UCSD-AML1 (cell line): ENCODE measurements around the gene TUNAR.

Experiments
- DNase-seq: peaks from one replicate; lab custom pipeline; 2025; ENCODE audit not compliant: unreplicated experiment; lab: John Stamatoyannopoulos, UW

The TUNAR gene

DNA sequence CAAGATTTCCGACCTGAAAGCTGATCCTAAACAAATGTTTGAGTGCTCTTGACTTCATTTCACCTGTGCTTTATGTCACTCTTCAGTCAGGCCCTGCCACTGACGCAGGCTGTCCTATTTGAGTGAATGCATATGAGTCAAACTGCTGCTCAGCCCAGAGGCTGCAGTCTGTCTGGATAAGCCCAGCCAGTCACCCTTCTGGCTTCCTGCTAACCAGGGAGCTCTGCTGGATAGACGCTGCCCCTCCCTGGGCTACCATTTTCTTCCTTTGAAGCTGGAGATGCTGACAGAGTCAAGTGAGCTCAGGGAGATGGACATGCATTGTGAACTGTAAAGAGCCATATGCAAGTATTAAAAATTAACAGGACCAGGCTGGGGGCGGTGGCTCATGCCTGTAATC lies 5.1 kb upstream of the TUNAR start:
- DNase-seq, result no peak

DNA sequence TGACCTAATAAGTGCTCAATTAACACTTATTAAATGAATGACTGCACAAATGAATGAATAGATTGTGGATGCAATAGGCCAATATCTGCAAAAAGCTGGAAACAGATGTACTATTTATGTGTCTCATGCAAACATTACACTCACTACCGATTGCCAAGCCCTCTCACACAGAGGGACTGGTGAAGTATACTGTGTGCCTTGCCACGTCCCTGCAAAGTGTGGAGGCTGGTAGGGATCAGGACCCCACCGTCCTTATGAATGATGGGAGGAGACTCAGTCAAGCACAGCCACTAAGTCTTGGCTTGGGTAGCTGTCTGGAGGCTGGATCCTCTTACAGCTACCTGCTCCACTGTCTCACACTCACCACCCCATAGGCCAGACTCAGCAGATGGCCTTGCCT lies 3.9 kb upstream of the TUNAR start:
- no peak for DNase-seq

DNA sequence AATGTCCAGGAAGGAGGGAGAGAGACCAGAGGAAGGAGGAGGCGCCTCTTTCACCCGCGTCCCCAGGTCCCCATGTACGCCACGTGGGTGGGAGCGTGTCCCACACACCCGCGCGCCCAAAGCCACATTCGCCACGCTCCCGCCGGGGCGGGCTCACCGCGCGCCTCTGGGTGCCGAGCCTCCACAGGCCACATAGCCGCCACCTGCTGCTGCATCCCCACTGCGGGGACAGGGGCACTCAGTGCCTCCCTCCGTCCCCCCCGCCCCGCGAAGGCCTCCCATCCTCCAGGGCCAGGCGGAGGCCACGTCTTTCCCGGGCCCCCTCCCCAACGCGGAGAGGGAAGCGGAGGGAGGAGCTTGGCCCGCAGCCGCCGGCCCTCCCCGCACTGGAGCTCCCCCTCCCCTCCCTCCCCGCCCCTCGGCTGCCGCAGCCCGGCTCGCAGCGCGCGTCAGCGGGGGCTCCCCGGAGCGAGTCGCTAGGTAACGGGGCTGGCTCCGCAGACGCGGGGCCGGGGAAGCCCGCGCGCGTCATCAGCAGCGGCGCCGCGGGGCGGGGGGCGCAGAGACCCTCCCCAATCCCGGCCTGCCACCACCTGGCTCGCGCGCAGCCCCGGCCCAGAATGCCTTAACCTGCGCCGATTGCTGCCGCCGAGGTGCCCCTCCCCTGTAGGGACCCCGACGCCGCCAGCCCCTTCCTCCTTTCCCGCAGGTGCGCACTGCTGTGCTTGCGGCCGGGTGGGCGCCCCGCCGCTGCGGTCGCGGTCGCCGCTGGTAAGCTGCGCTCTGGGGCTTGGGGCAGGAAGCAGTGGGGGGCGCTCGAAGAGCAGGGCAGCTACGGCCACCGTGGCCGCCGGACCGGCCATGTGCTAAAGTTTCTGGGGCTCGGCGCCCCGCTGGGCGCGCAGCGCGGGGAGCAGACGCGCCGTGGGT lies 536 bp upstream of the TUNAR start:
- DNase-seq, result no peak

GRCh38 chr14:95877633-95878032 lies 1.0 kb downstream of the TUNAR start:
- DNase-seq, result no peak

DNA sequence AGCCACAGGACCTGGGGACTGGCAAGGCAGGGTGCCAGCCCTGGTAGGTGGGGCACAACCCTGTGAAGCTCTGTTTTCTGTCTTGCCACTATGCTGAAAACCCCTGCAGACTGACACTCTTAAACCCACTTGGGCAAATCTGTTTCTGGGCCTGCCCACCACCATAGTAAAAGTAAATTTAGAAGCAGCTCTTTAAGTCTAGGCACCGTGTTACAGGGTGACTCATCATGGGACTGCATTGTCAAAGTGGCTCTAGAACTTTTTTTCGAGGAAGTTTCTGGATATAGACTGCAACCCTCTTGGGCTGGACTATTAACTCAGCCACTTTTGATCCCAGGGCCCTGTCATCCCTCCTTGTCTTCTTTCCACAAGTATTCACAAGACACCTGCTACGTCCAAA lies 7.7 kb downstream of the TUNAR start:
- no peak for DNase-seq

- DNase-seq, result no peak
Observed at GRCh38 chr14:95885278-95885677, 8.6 kb downstream of the TUNAR start.

DNA sequence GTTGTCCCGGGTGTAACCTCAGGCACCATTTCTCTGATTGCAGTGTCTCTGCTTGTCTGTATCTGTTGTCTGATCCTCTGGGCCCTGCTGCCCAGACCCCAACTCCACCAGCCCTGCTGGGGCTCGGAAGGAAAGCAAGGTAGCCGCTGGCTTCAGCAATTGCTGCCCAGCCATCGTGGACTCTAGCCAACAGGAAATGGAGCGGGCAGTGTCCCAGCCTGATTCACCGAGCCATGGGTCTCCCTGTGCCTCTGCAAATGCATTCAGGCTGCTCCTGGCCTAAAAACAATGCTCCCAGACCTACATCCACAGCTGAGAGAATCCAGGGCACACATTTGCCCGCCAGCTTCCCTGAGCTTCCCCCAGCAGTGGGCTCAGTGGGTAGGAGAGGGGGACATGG lies 9.2 kb downstream of the TUNAR start:
- no peak for DNase-seq

DNA sequence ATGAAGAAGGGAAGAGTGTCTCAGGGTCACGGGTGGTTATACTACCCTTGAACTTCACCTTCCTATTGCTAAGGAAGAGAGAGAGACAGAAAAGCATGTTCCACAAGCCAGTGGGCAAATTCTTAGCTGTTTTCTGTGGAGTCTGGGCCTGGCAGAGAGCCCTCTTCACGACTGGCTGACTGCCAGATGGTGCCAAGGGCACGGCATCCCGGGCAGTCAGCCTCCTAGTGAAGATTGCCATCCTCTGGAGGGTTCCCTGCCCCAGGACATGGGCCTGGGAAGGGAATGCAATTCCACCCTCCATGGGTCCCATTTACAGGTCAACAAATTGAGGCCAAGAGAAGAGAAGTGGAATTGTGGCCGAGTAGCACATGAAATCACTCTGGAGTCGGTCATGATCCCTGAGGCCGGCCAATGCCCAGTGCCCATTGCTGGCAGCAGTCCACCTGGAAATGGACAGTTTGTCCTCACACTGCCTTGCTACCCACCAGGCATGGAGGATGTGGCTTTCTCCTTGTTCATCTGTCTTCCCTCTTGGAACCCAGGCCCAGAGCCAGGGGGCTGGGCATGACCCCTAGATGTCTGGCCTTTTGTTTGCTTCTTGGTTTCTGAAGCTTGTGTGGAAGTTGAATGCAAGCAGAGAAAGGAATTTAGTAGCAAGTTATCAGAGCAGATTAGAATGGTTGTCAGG lies 9.9 kb downstream of the TUNAR start:
- DNase-seq, result no peak

GRCh38 chr14:95887351-95887750 lies 10.7 kb downstream of the TUNAR start:
- DNase-seq, result no peak

- no peak for DNase-seq
Observed at GRCh38 chr14:95889236-95889979, 12.8 kb downstream of the TUNAR start.

DNA sequence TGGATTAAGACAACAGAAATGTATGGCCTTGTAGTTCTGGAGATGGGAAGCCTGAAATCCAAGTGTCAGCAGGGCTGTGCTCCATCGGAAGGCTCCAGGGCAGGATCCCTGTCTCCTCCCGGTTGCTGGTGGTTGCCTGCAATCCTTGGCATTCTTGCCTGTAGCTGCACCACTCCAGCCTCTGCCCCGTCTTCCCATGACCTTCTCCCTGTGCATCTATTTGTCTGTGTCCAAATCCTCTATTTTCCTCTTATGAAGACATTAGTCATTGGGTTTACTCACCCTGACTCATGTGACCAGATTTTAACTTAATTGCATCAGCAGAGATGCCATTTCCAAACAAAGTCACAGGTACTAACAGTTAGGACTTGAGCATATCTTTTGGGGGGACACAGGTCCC lies 15.1 kb downstream of the TUNAR start:
- no peak for DNase-seq

GRCh38 chr14:95892142-95892541 lies 15.5 kb downstream of the TUNAR start:
- no peak for DNase-seq

GRCh38 chr14:95895720-95896119 lies 19.1 kb downstream of the TUNAR start:
- no peak for DNase-seq

GRCh38 chr14:95896498-95897135 lies 20.0 kb downstream of the TUNAR start:
- no peak for DNase-seq

DNA sequence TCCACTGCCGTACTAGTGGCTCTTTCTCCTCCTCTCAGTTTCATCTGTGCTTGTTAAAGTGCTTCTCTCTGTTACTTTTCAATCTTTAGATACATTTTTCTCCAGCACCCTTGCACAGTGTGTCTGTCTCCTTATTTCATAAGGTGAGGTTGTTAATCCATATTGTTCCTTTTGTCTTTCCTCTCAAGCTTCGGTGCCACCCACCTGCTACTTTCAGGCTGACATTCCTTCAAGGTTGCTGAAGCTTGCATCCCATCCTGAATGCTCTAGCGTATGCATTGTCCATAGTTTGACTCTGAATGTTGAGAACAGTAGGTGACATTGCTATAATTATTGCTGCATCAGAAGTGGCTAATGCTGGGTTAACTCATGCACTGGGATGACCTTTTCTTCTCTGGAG lies 20.6 kb downstream of the TUNAR start:
- DNase-seq, result no peak

DNA sequence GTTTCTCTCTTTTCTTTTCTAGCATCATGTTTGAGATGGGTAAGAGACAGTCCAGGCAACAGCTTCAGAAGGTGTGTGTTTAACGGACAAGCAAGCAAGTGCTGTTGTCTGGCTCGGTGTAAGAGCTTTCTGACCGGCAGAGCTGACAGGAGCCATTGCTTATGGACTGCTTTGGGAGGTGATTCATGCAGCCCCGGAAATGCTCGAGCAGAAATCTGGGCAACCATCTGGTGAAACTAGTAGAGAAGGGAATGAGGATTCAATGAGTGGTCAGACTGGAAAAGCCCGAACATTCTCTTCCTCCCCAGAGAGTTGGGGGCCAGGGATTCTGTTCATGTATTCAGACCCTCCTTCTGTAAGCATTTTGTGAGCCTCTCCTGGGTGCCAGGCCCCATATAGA lies 24.4 kb downstream of the TUNAR start:
- DNase-seq, result no peak

- no peak for DNase-seq
Observed at GRCh38 chr14:95902273-95902826, 25.7 kb downstream of the TUNAR start.

- no peak for DNase-seq
Observed at GRCh38 chr14:95903165-95903564, 26.5 kb downstream of the TUNAR start.

DNA sequence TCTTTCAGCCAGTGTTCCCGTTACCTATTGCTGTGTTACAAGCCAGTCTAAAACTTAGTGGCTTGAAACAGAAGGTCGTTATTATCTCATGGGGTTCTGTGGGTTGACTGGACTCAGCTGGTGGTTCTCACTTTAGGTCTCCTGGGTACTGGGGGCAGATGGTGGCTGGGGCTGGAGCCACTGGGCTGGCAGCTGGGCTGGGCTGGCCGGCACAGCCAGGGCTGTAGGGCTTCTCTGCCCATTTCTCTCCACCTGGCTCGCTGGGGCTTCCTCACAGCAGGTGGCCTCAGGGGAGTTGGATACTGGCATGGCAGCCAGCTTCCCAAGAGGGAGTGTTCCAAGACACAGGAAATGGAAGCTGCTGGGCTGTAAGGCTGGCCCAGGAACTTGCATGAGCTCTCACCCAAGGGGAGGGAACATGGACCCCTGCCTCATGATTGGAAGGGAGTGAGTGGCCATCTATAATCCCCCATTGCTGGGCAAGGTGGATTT lies 27.0 kb downstream of the TUNAR start:
- no peak for DNase-seq

- no peak for DNase-seq
Observed at GRCh38 chr14:95906591-95906990, 30.0 kb downstream of the TUNAR start.

- DNase-seq, result no peak
Observed at GRCh38 chr14:95910628-95911027, 34.0 kb downstream of the TUNAR start.
